ENCODE results near the gene NPAS3.

Gene NPAS3

GRCh38 chr14:33561488-33562175 lies 623.0 kb downstream of the NPAS3 start:
- Histone ChIP-seq H3K4me3 (ENCODE audit: low read depth, low read length) (no peak overlapping the region), H3K36me3 (replicated peaks) (no peaks in the 10 kb centered on the region), H3K27ac (no peak overlapping the region), H3K27me3 (replicated peaks) (no peaks in the 10 kb centered on the region)
- in situ Hi-C loops (cut with HindIII; ENCODE audit: low pct_ligation_motif_present, low sequenced_read_pairs), result no loop called here
- no peak for TF ChIP-seq CTCF (IDR thresholded peaks at IDR 0.05; ENCODE audit: low read depth, low read length, missing control alignments)
- DNase-seq, result no peak

- peak; percentile 39 for DNase-seq
- in situ Hi-C loops (cut with HindIII; ENCODE audit: low pct_ligation_motif_present, low sequenced_read_pairs), result no loop called here
- no peak for TF ChIP-seq CTCF (IDR thresholded peaks at IDR 0.05; ENCODE audit: low read depth, low read length, missing control alignments)
- no peaks in the 10 kb centered on the region for H3K36me3 ChIP-seq (replicated peaks)
- no peaks in the 10 kb centered on the region for H3K27me3 ChIP-seq (replicated peaks)
- no peak overlapping the region for H3K27ac ChIP-seq
- no peak overlapping the region for H3K4me3 ChIP-seq (ENCODE audit: low read depth, low read length)
Measured at GRCh38 chr14:33563191-33563900, 624.7 kb downstream of the NPAS3 start.

DNA sequence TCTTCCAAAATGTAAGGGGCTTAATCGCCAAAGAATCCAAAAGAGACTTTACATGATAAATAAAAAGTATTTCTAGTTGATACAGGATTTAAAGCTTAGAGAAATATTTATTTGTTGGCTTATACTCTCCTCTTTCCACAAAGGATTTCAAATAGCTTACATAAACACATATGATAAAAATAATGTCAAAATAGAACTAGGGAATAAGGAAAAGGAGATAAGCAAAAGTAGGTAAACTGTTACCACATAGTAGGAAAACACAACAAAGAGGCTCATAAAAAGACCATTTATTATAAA lies 625.2 kb downstream of the NPAS3 start:
- Histone ChIP-seq H3K27ac (peak overlapping the region; percentile 87), H3K4me3 (ENCODE audit: low read depth, low read length) (no peak overlapping the region), H3K27me3 (replicated peaks) (no peaks in the 10 kb centered on the region), H3K36me3 (replicated peaks) (no peaks in the 10 kb centered on the region)
- TF ChIP-seq CTCF (IDR thresholded peaks at IDR 0.05; ENCODE audit: low read depth, low read length, missing control alignments), result no peak
- DNase-seq, result no peak
- in situ Hi-C loops (cut with HindIII; ENCODE audit: low pct_ligation_motif_present, low sequenced_read_pairs), result no loop called here

GRCh38 chr14:33564774-33565630 lies 626.3 kb downstream of the NPAS3 start:
- Histone ChIP-seq H3K27me3 (replicated peaks) (no peaks in the 10 kb centered on the region), H3K36me3 (replicated peaks) (no peaks in the 10 kb centered on the region), H3K4me3 (ENCODE audit: low read depth, low read length) (no peak overlapping the region), H3K27ac (peak overlapping the region; percentile 87)
- in situ Hi-C loops (cut with HindIII; ENCODE audit: low pct_ligation_motif_present, low sequenced_read_pairs), result no loop called here
- peak; percentile 85 for DNase-seq
- TF ChIP-seq CTCF (IDR thresholded peaks at IDR 0.05; ENCODE audit: low read depth, low read length, missing control alignments), result no peak

DNA sequence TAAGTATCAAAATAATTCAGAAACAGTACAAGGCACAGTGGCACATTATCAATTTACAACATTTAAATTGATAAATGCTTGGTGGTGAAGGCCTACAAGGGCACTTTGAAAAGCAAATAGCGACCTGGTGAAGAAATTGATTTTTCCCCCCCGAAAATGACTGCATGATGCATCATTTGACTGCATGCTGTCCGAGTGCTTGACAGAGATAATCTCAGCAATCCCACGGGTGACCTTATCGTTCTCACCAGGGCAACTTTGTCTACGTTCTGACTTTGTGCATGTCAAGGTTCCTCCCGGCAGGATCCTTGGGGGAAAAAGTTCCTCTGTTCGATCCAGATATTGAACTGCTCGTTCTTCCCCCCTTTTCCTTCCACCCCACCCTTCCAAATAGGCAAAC lies 627.4 kb downstream of the NPAS3 start:
- Histone ChIP-seq H3K27me3 (replicated peaks) (no peaks in the 10 kb centered on the region), H3K4me3 (ENCODE audit: low read depth, low read length) (no peak overlapping the region), H3K27ac (peak overlapping the region; percentile 87), H3K36me3 (replicated peaks) (no peaks in the 10 kb centered on the region)
- TF ChIP-seq CTCF (IDR thresholded peaks at IDR 0.05; ENCODE audit: low read depth, low read length, missing control alignments), result no peak
- in situ Hi-C loops (cut with HindIII; ENCODE audit: low pct_ligation_motif_present, low sequenced_read_pairs), result no loop called here
- no peak for DNase-seq
